ENCODE measurements around the gene HLCS.

The HLCS gene

GRCh38 chr21:36803051-36803645 is 163.3 kb downstream of the HLCS start:
- DNase-seq = no peak

DNA sequence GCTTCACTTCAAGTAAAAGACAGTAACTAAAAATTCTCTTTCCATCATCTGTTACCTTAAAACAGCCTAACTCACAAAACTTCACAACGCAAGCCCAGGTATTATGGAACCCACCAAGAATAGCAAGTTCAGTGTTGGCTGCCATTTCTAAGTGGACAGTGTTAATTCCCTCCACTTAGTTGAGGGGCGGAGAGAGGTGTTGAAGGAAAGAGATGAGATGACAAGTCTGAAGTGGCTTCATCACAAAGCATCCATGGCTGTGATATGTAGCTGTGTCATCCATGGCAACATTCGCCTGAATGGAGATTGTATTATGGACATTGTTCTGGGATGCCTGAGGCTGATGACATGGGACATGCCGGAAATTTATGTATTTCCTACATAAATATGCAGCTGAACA is 165.7 kb downstream of the HLCS start:
- DNase-seq = no peak

- DNase-seq = no peak
Measured at GRCh38 chr21:36799869-36800268, 166.6 kb downstream of the HLCS start.

- no peak for DNase-seq
Measured at GRCh38 chr21:36798491-36798890, 168.0 kb downstream of the HLCS start.

- DNase-seq = no peak
Measured at GRCh38 chr21:36796070-36796469, 170.4 kb downstream of the HLCS start.

DNA sequence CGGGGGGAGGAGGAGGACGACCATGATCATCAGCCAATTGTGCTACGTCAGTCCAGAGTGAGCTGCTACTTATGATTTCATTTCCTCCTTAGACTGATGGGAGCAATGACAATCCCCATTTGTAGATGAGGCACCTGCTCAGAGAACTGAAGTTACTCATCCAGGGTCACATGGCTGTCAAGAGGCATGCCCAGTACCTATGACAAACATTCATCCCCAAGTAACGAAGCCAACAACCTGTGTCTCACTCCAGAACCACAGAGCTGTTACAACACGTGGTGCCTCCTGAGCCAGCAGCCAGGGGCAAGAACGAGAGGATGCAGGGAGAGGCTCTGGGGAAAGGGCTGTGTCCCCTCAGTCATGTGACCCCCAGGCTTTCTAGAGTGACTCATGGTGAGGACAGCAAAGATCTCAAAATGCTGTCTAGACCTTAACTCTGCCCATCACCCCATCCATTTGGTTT is 173.9 kb downstream of the HLCS start:
- no peak for DNase-seq

- DNase-seq = no peak
Measured at GRCh38 chr21:36791695-36792470, 174.6 kb downstream of the HLCS start.

GRCh38 chr21:36791180-36791579 is 175.3 kb downstream of the HLCS start:
- DNase-seq = no peak

GRCh38 chr21:36790616-36791015 is 175.9 kb downstream of the HLCS start:
- no peak for DNase-seq

DNA sequence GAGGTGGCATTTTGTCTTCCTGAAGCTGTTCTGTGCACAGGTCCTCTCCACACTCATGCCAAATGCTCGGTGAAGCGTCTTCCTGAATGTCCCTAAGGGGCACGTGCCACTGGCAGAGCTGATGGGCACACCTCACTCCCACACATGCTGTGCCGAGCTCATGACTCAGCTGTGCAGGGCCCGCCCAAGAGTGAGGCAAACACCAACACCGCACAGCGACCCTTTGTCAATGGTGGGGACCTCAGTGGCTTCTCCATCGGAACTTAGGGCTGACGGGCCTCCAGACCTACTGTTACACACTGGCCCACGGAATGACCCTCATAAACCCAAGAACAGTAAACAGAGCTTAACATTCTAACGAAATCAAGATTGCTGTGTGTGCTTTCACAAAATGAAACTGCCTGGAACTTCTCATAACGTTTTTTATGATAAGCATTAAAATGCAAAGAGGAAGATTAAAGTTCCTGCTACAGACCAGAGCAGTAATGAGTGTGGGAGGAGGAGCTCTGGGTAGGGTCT is 178.3 kb downstream of the HLCS start:
- no peak for DNase-seq

GRCh38 chr21:36786186-36786585 is 180.3 kb downstream of the HLCS start:
- DNase-seq = no peak

DNA sequence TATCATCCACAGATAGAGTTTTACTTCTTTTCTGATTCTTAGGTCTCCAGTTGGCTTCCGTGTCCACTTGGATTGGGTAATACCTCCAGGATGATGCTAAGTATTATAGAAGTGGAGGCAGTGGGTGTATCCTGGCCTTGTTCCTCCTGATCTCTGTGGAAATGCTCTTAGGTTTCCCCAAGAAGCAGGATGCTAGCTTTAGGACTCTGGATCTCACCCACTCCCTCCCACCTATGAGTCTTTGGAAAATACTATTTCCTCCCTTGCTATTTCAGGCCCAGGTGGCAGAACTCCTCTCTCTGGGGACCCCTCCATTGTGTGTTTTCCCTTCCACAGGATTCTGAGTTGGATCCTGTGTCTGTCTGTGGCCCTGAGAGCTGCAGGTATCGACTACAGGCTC is 180.9 kb downstream of the HLCS start:
- DNase-seq = no peak

GRCh38 chr21:36784947-36785346 is 181.5 kb downstream of the HLCS start:
- DNase-seq = no peak

DNA sequence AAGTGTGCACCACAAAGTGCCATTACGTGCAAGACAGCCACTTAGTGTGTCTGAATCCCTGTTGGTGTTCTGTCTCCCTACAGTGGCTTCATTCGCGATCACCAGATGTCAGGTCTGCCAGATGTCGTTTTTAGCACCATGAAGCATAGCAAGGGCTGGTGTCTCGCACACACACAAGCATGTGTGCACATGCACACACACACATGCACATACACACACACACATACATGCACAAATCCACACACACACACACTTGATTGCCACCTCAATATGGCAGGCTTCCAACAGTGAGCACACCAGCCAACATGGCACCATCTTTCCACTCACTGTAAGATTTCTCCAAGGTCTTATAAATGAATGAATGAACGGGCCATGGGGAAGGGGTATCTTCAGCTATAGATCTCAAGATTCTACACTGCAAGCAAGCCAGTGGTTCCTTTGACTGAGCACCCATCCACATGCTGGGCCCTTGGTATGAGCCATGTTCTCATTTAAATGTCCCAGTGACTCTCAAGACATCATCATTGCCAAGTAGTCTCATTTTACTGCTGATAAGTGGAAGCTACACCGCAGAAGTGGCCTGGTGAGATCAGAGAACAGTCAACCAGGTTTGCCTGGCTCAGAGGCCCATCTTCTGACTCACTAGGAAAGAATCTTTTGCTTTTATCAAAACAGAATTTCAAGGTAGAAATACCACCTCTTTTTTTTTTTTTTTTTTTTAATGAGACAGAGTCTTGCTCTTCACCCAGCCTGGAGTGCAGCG is 182.7 kb downstream of the HLCS start:
- DNase-seq = no peak

GRCh38 chr21:36780861-36781260 is 185.6 kb downstream of the HLCS start:
- DNase-seq = no peak

DNA sequence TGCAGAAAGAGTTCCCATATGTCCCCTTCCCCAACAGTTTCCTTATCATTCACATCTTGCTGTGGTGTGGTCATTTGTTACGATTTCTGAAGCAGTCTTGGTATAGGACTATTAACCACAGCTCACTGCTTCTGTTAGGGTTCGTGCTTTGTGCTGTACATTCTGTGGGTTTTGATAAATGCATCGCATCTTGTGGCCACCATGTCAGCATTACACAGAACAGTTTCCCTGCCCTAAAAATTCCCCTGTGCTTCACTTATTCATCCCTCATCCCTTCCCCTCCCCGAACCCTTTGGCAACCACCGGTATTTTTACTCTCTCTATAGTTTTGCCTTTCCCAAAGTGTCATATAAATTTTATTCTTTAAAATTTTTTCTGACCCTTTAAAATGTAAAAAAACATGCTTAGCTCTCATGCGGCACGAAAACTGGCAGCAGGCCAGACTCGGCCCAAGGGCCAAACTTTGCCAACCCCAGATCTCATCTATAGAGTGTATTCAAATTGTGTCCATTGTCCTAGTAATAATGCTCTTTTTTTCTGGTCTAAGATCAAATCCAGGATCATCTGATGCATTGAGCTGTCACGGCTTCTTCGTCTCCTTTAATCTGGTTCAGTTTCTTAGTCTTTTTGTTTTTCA is 189.4 kb downstream of the HLCS start:
- DNase-seq = no peak

- no peak for DNase-seq
Measured at GRCh38 chr21:36773995-36774394, 192.5 kb downstream of the HLCS start.

GRCh38 chr21:36773117-36773516 is 193.4 kb downstream of the HLCS start:
- DNase-seq = no peak

- no peak for DNase-seq
Measured at GRCh38 chr21:36769051-36769839, 197.2 kb downstream of the HLCS start.

DNA sequence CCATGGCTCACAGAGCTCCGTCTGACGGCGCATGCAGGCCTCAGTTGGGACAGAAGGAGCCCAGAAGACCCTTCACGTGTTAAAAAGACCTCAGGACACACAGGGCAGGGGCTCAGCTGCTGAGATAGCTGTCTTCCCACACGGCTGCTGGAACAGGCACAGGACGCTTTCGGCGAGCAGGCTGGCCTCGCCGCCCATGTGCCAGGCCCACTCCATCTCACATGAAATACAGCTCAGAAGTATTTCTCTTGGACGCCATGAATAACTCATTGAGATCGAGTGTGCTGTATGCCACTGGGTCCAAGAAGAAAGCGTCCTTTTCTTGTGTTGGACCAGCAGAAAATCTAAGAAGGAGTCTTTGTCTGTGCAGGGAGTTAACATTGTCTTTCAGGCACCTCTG is 198.0 kb downstream of the HLCS start:
- DNase-seq = no peak

DNA sequence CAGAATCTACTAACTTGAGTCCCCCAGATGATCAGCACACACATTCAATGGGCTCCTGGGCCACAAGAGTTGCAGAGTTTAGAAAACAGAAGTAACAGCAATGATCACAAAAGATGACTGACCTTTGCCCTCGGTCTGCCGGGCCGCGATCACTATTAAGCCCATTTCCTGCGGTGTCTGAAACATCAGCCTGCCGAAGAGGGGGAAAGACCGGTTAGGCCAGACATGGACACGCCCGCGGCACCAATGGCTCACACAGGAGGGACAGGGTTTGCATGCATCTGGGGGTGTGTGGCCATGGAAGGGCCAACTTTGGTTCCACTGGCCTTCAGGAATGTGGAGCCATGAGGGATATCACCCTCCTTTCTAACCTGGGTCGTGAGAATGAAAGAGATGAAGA is 199.4 kb downstream of the HLCS start:
- no peak for DNase-seq

DNA sequence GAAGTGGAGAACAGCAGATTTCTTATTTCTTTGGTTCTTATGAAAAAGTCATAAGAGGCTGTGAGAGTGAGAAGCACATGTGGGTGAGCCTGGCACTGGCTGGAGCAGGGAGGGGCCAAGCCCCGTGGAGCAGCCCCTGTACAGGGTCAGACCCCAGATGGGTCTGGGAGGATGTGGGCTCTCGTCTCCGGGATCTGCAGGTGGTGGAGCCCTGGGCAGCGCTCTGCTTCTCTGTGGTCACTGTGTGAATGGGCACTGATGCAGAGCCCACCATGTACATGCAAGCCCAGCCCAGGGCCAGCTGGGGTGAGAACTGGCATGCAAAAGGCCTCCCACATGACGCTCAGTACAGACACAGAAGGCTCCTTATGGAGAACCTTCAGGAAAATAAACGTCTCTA is 200.0 kb downstream of the HLCS start:
- DNase-seq = no peak
